ENCODE measurements around the gene UNC5C. TPM values are rescaled to one million over a fixed set of nuclear protein-coding genes. Genes with fewer than 3 reads are reported as not detected.

Gene UNC5C
- total and polyA plus RNA-seq, 2 of the 8 experiments (the other 6 are each of a cell fraction or from before 2014, with no cell fraction given): 0.30 to 1.3 TPM

DNA sequence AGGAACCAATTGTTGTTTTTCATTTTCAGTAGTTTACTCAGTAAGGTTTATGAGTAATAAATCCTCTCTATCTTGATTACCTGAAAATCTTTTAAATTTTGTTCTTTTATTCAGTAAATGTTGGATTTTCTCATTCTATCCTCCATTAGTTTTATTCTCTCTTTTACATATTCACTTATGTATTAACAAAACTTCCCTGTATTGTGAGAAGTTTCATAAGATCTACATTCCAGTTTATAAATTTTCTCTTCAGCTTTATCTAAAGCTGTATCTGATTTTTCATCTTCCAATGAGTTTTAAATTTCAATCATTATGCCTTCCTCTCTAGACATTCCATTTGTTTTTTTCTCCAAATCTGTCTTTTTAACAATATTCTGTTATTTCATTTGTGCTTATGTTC, 310.2 kb downstream of the UNC5C start:
- Histone ChIP-seq H3K18ac (ENCODE audit: extremely low read depth, low read length) (no peak overlapping the region), H3K9ac (replicated peaks in 1 of 4; ENCODE audit: extremely low read depth in 1 of 4, low read depth in 3 of 4, low read length in 3 of 4) (no peak overlapping the region), H2BK20ac (ENCODE audit: low read length) (no peak overlapping the region), H4K5ac (ENCODE audit: insufficient read length, low read depth, low read length) (no peak overlapping the region), H2BK15ac (ENCODE audit: low read length) (no peak overlapping the region), H2AFZ (ENCODE audit: low read length) (no peak overlapping the region), H4K91ac (replicated peaks; ENCODE audit: insufficient read length, low read length) (no peak overlapping the region), H2BK120ac (replicated peaks; ENCODE audit: low read depth, low read length) (no peak overlapping the region), H3K23ac (ENCODE audit: insufficient read length) (no peak overlapping the region), H3K79me1 (ENCODE audit: low read depth, low read length) (no peaks in the 10 kb centered on the region), H4K8ac (ENCODE audit: extremely low read depth, insufficient read depth, low read length) (no peak overlapping the region), H3K27me3 (replicated peaks in 1 of 4; ENCODE audit: control insufficient read depth in 3 of 4, extremely low read depth in 1 of 4, insufficient read depth in 3 of 4, low read length in 3 of 4) (no peaks in the 10 kb centered on the region), H3K14ac (ENCODE audit: insufficient read length) (no peak overlapping the region), H3K4me1 (replicated peaks in 1 of 4; ENCODE audit: control insufficient read depth in 3 of 4, insufficient read depth in 4 of 4, low read length in 3 of 4) (no peaks in the 10 kb centered on the region), H4K20me1 (replicated peaks in 1 of 2; ENCODE audit: control insufficient read depth in 1 of 2, insufficient read depth in 2 of 2, low read length in 2 of 2) (no peaks in the 10 kb centered on the region), H3K4me2 (ENCODE audit: insufficient read depth in 1 of 2, low read depth in 2 of 2, low read length in 2 of 2) (no peak overlapping the region), H3K27ac (ENCODE audit: low read depth, low read length) (no peak overlapping the region), H3K4me3 (ENCODE audit: extremely low read depth in 1 of 4, insufficient read depth in 2 of 4, low read depth in 3 of 4, low read length in 4 of 4) (no peak overlapping the region), H2BK12ac (ENCODE audit: low read depth, low read length) (no peak overlapping the region), H3K79me2 (ENCODE audit: control insufficient read depth in 1 of 2, insufficient read depth in 2 of 2, low read length in 2 of 2) (no peaks in the 10 kb centered on the region), H3K23me2 (ENCODE audit: low read depth, low read length) (no peaks in the 10 kb centered on the region), H2AK5ac (ENCODE audit: low read depth, low read length) (no peak overlapping the region), H3K4ac (replicated peaks; ENCODE audit: insufficient read length, low read depth, low read length) (no peak overlapping the region), H3K36me3 (ENCODE audit: control insufficient read depth in 2 of 4, insufficient read depth in 4 of 4, low read length in 3 of 4) (no peaks in the 10 kb centered on the region), H2BK5ac (ENCODE audit: low read depth, low read length) (no peak overlapping the region), H3K56ac (replicated peaks; ENCODE audit: insufficient read length, low read depth, low read length) (no peak overlapping the region), H3K9me3 (ENCODE audit: insufficient read depth in 2 of 2, low read depth in 1 of 2, low read length in 1 of 2) (no peaks in the 10 kb centered on the region)
- ChIA-PET POLR2A (ENCODE audit: partially characterized antibody) (no interaction called here), CTCF (ENCODE audit: partially characterized antibody) (no interaction called here)
- FAIRE-seq (no peak), DNase-seq (ENCODE audit: low read depth in 1 of 2, low spot score in 2 of 2) (no peak)
- TF ChIP-seq RXRA (IDR thresholded peaks at IDR 0.05; ENCODE audit: insufficient read depth, low read depth, low read length): no peak
- TF ChIP-seq TAF1 (IDR thresholded peaks at IDR 0.05; ENCODE audit: low read depth, low read length): no peak
- TF ChIP-seq SP2 (IDR thresholded peaks at IDR 0.05; ENCODE audit: low read length): no peak
- no peak for TF ChIP-seq BRCA1 (IDR thresholded peaks at IDR 0.05; ENCODE audit: low read depth, low read length)
- TF ChIP-seq BACH1 (IDR thresholded peaks at IDR 0.05; ENCODE audit: low read length): no peak
- no peak for TF ChIP-seq PHF8 (conservative IDR thresholded peaks at IDR 0.05; ENCODE audit: low read depth, low read length)
